Stimulated activated CD8-positive, alpha-beta memory T cell treated with anti-CD3 and anti-CD28 coated beads, Interleukin-4, amount 100 ng/mL, for 24 hours (primary cell): ENCODE results near the gene DUSP22.

ENCODE experiments used
- DNase-seq: peaks from one replicate; pipeline ENCODE4 v3.0.0-alpha.2; 2020; ENCODE audit warnings: low read depth

The DUSP22 gene

DNA sequence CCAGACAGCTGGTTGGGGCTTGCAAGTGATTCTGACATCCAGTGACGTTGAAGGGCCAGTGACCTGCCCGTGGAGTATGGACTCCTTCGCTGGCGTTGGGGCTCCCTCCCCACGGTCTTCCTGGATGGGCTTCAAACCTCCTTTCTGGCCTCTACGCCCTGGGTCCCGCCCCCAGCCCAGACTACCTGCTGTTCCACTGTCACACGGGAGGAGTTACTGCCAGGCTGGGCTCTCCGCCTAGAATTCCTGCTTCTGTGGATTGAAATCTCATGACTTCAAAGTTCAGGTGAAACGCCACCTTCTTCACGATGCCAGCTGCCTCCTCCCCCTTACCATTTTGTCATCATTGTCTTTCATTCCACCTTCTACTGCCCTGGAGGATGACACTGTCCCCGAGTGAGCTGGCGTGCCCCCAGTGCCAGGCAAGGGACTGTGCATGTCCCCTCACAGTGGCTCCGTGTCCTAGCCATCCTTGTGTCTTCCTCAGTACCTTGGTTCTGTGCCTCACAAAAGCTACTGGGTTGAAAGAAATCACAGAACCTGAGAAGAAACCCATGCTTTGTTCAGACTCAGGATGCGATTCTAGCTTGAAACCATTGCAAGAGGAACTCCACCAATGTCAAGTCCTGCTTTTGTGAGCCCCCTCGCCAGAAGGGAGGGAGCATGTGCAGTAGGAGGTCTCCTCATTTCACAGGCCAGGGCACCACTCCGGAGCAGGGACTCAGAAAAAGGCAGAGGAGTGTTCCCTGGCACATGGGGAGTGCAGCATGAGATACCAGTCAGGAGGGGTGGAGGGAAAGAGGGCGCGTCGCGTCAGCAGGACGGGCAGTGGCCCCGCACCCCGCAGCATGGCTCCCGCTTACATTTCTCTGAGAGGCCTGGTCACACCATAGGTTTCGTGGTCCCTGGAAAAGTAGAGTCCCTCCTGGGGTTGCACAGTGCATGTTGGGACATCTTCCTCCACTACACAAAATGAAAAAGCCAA is 88.2 kb downstream of the DUSP22 start:
- no peak for DNase-seq

DNA sequence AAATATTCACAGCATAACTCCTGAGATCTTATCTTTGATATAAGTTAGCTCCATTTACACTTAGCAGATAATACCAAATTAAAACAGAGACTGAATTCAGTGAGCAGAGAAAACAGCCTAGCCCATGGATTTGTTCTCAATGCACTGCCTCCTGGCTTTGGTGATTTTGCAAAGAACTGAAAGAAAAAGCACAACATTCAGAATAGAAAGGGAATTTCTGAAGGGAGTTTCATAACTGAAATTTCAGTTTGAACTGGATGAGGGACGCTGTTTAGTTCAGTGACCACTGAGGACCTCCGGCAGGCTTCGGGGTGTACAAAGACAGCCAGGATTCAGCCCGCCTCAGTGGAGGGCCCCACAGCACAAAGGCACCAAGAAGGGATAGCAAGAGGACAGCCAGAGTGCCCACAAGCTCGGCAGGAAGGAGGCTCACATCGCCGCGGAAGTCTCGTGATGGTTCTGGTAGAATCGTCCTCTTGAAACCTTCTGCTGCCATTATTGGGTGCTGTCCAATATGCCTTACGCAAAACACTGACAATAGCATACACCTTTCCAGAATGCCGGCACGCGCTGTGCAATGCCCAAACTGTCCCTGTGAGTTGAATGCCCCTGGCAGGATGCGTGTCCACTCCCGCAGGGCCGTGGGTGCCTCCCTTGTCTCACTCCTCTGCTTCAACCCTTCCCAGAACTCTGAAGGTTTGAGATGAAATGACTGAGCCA is 89.6 kb downstream of the DUSP22 start:
- DNase-seq: no peak

DNA sequence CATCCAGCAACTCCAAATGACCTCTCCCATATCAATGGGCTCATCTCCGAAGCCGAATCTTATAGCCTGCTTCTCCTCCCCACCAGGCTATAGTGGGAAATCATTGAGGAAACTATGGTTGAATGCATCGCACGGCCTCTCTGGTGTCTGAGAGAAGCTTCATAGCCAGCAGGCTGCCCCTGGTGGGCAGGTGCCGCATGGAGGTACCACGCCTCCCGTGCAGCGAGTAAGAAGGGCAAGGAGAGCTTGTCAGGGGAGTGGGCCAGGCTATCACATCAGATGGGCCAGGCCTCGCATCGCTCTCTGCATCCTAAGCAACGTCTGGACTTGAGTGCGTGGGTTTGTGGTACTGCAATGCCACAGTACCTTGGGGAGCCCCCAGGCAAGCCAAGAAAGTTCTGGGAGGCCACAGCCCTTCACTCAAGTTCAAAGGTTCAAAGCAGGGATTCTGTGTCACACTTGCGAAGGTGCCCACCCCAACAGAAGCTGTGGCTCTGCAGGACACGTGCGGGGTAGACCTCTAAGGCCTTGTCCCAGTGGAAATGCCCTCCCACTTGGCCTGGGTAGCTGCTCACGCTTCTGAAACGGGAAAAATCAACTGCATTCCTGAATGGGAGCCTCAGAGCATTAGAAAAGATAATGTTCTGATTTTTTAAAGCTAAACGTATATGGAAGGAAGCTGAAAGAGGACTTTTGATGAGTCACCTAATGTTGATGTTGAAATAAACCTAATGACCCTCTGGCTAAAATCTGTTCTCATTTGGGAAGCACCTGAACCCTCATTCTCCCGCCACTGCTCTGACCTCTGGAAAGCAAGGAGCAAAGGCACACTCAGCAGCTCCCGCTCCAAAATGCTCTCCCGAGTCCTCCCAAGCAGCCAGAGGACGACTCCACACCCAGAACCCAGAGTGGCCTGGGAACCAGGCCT is 90.9 kb downstream of the DUSP22 start:
- no peak for DNase-seq

DNA sequence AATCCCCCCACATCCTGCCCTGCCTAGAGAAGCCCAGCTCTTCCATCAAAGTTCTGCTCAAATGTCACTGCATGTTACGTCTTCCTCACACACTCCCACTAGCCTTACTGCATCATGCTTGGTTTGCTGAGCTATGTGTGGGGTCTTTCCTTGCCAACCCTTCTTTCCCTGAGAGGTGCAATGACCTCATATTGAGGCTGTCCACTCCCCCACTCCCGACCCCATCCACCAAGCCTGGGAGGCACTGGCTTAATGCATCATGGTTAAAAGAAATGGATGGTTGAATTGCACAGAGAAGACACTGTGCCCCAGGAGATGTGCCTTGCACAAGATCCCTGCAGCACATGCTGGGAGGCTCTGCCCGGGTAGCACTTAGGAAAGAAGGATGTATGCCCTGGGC is 91.6 kb downstream of the DUSP22 start:
- no peak for DNase-seq

DNA sequence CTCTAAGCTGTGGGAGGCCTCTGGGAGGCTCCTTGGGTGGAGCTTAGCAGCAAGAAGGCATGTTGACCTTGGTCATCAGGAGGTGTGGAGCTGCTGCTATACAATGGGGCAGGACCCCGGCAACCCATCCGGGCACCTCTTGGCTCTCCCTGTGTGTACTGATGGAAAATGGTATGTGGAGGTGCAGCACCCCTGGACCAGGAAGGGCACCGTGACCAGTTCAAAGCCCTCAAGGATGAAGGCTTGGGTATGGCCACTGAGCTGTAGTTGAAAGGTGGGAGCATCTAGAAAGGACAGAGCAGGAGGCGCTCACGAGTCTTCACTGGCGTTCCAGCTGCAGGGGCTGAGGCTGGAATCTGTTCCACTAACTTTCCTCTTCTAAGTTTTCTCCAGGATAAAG is 92.6 kb downstream of the DUSP22 start:
- DNase-seq: no peak

DNA sequence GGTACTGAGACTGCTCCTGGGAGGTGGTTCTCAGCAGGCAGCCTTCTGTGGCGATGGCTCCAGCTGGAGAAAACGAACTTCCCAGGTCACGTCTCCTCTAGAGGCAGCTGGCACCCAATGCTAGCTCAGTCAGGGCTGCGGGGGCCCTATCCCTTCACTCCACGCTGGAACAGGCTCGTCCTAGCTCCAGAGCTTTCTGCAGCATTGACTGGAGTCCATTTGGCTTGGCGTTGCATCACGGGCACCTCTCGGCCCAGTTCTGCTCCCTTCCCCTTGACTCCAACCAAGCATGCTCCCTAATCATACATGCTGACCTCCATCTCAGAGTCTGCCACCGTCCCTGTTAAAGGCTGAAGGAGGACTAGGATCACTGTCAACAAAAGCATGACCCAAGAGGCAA is 93.3 kb downstream of the DUSP22 start:
- DNase-seq: no peak

DNA sequence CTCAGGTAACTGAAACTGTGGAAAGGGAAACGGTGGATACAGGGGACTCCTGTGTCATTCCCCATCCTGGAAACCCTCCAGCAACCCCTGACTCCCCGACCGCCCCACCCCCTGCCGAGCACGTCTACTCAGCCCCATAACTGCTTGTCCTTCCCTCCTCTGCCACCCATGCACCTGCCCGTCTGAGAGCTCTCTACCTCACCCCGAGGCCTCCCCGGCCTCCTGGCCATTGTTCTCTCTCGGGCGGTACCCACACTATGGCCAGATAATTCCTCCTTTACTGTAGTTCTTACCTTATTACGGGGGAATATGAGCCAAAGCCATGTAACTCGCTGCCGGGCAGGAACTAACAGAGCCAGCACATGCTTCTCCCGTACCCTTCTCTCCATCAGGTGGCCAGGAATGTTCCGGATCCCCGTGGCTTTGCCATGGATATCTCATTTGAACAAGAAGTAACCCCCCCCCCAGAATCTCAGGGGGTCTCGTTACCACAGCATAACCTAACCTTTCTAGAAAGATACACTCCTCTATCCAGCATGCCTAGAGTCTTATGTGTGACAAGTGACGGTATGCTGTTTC is 94.5 kb downstream of the DUSP22 start:
- DNase-seq: no peak

DNA sequence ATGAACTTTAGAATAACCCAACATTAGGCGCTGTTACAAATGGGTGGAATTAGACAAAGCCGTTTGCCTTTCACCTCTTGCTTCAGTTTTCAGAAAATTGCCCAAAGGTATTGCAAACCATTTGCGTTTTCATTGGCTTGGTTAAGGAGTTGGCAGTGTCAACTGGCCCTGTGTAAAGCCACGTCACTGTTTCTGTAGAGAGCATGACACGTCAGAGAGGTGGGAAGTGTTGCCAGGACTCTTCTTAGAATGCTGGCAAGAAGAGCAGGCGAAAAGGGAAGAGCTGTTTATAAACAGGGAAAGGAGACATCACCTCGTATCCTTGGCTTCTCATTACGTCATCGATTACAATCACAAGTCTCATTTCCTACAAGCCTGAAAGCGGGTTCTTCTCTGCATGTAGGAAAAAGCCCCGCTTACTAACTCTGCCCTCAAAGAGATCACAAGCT is 95.0 kb downstream of the DUSP22 start:
- no peak for DNase-seq

DNA sequence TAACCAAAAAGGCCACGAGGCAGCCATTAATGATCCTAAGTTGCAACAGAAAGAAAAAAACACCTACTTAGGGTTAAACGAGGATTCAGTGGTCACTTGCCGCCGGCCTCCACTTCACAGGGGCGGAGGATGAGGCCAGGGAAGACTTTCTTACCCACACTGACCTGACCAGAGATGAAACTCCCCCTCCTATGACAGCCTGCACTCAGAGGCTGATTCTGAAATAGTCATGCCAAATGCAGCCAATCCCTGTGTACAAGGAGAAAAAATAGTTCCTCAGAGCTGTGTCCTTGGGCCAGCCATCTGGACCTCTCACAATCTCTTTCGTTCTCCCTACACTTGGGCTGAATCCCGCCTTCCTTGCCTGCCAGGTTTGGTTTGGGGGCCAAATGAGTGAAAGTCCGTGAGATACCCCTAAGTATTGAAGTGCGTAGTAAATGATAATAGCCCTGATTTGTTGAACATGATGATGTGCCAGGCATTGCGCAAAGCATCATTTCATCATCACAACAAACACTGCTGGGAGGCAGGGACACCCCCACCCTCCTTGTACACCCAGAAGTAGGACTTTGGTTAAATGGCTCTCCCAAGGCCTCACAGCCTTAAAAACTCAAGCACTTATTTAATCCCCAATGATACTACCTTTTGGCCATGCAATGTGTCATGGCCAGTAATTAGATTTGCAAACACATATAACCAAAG is 96.1 kb downstream of the DUSP22 start:
- no peak for DNase-seq

DNA sequence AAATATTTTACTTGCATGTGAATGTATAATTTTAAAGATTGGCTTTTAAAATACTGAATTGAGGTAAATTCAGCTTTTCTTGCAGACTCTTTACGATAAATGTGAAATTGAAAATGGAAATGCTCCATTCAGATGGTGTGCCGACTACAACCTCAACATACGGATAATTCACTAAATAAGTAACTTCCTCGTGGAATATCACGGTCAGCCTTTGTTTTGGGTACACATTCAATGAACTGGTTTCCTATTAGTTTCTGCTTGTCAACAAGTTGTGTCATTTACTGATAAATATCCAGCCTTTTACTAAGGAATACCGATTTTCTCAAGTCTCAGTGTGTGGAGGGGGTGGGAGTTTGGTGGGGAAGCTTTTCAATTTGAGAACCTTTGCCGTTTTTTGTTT is 96.9 kb downstream of the DUSP22 start:
- DNase-seq: no peak

DNA sequence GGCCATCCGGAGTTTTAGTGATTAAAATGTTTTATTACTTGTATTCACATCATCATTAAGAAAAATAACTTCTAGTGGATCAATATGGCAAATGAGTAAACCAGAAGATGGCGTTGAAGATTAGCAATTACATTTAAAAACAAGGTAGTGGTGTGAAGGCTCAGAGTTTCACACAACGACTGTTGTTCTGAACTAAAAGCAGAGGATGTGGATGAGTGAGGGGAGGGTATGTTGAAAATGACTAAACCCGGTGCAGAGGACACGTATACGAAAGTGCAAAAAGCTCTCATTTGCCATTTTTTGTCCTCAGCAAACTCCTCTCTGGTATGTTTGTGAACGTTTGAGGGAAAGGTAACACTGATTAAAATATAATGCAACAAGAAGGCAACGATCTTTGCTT is 97.3 kb downstream of the DUSP22 start:
- DNase-seq: no peak

DNA sequence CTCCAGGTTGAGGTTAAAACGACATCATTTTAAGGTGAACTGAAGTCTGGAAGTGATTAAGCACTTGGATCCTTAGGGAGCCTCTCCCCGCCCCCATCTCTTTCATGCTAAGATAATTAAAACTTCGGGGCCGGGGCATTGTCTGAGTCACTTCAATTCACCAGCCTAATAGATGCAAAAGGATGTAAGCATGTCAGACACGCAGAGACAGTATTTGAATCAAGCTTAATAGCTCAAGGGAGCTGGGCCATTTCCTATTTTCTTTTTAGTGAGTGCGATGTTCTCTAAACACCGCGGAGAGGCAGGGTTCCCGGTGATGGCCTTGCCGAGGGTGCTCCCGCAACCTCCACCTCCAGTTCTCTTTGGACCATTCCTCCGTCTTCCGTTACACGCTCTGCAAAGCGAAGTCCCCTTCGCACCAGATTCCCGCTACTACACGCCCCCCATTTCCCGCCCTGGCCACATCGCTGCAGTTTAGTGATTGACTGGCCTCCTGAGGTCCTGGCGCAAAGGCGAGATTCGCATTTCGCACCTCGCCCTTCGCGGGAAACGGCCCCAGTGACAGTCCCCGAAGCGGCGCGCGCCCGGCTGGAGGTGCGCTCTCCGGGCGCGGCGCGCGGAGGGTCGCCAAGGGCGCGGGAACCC is 98.7 kb downstream of the DUSP22 start:
- DNase-seq: no peak

DNA sequence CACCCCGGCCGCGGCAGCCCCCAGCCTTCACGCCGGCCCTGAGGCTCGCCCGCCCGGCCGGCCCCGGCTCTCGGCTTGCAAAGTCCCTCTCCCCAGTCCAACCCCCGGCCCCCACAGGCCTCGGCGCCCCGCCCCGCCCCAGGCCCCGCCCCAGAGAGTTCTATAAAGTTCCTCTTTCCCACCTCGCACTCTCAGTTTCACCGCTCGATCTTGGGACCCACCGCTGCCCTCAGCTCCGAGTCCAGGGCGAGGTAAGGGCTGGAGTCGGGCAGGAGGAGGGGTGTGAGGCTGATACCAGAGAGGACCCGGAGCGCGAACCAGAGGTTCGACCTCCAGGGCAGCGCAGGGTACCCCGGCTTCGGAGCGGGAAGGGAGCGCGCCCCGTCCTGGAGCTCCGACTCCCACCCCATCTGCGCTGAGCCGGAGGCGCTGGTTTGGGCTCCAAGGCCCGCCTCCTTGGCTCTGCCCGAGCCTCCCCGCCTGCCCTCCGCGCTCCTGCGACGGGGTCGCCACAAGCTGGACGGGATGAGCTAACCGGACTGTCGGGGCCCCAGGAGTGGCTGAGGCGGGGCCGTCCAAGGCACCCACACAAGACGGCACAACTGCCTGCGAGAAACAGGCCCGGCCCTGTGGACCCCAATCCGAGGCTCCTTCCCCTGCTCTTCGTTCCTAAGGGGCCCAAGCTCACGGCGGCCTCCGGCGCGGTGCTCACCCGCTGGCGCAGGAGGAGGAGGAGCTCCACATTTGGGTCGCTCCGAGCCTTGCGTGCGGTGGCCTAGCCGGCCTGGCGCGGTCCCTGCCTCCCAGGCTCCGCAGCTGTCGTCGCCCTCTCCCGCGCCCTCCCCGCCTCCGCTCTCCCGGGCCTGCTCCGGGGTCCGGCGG is 99.5 kb downstream of the DUSP22 start, which contains the start of gene IRF4:
Gene IRF4 (plus strand): TSS at position 194 of the 882 bp plus-strand sequence. CDS start 1,401 bp downstream, outside the sequence.
- DNase-seq: peak; percentile 66

DNA sequence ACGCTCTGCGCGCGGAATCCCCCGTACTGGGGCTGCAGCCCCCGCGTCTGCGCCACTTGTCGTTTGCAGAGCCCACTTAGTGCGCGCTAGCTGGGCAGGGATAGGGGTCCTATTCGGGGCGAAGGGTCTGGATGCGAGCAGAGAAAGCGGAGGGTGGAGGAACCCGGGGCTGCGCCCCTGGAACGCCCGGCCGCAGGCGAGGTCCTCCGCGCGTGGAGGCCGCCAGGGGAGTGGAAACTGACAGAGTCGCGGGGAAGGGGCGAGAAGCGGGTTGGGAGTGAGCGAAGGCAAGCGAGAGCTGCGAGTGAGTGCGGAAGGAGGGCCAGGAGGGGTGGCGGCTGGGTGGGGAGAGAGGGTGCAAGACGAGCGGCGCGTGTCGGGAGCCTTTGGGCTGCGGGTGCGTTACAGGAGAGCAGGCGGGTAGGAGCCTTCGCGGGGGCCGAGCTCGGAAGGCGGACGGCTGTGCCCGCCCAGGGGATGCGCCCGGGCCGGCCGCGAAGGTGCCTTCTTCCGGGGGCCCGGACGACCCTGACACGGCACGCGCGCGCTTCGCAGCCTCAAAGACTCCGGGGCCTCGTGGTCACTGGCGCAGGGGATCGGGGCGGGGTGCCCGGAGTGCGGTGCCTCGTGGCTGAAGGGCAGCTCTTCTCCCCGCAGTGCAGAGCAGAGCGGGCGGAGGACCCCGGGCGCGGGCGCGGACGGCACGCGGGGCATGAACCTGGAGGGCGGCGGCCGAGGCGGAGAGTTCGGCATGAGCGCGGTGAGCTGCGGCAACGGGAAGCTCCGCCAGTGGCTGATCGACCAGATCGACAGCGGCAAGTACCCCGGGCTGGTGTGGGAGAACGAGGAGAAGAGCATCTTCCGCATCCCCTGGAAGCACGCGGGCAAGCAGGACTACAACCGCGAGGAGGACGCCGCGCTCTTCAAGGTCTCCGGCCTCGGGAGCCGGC is 100.4 kb downstream of the DUSP22 start:
- no peak for DNase-seq

DNA sequence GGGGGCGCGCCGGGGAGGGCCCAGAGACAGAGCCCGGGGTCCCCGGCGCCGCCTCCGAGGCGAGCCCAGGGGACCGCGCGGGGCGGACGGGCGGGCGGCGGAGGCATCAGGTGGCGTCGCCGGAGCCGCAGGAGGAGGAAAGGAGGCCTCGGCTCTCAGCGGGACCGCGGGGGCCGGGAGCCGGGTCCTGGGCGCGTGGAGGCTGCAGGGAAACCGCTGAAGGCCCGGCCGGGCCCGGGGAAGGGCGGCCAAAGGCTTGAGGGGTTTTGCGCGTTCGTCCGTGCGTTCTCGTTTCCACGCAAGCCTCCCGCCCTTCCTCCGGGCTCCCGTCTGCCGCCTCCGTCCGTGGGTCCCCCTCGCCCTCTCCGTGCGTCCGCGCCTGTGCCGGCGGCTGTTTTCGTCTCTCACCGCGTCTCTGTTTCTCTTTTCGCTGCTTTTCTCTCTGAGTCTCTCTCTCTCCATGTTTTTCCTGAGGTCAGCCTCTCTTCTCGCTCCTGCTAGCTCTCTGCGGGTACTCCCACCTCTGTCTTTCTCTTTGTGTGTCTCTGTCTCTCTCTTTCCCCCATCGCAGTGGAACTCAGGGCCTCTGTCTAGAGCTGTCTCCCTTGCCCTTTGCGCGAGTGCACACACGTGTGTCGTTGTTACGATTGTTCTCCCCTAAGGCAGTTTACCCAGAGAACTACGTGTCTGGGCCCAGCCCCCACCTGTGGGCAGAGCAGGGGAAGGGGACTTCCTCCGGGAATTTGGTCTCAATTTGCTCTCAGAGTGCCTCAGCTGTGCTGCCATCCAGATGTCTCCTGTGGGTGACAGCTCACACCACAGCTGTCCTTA is 101.3 kb downstream of the DUSP22 start:
- no peak for DNase-seq

DNA sequence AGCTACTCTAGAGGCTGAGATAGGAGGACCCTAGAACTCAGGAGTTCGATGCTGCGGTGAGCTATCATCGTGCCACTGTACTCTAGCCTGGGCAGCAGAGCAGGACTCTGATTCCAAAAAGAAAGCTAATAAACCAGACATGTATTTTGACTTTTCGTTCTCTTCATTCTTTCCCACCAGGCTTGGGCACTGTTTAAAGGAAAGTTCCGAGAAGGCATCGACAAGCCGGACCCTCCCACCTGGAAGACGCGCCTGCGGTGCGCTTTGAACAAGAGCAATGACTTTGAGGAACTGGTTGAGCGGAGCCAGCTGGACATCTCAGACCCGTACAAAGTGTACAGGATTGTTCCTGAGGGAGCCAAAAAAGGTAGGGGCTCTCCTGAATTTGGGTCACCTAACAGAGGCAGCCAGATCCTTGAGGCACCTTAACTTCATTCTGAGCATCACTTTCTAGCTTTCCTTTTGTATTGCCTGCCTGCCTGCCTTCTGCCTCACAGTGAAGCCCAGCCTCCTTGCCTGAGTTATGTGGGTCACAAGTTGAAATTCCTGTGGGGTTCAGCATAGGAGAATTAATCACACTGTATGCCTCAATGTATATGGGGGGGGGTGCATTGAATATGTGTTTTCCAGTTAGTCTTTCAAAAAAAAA is 102.5 kb downstream of the DUSP22 start:
- no peak for DNase-seq
